NCI-H146 treated with DMSO at 0.1 percent for 48 hours (cell line): ENCODE measurements around the gene STAC.
"Not testable (repeated sequence)": the region's sequence is repeated elsewhere in the genome, so short reads cannot be mapped to it uniquely, and the experiment has no call there.

Experiments used
- DNase-seq: peaks from one replicate; lab custom pipeline; 2025; ENCODE audit not compliant: unreplicated experiment; lab: John Stamatoyannopoulos, UW

STAC gene

GRCh38 chr3:36562945-36563344 lies 182.6 kb downstream of the STAC start:
- no peak for DNase-seq

GRCh38 chr3:36575241-36575640 lies 194.9 kb downstream of the STAC start:
- no peak for DNase-seq

- DNase-seq = not testable (repeated sequence)
These were observed 198.1 kb downstream of the STAC start for GRCh38 chr3:36578418-36578817.

GRCh38 chr3:36579746-36580145 lies 199.4 kb downstream of the STAC start:
- DNase-seq = no peak

- no peak for DNase-seq
These were observed 200.4 kb downstream of the STAC start for GRCh38 chr3:36580716-36581115.

- DNase-seq = no peak
These were observed 211.7 kb downstream of the STAC start for GRCh38 chr3:36591959-36592358.

GRCh38 chr3:36595511-36595910 lies 215.2 kb downstream of the STAC start:
- no peak for DNase-seq

- no peak for DNase-seq
These were observed 216.1 kb downstream of the STAC start for GRCh38 chr3:36596419-36596818.

- DNase-seq = no peak
These were observed 217.1 kb downstream of the STAC start for GRCh38 chr3:36597422-36597821.
